HPDE6-E6E7 (cell line): Measurements from ENCODE around the gene CCDC197.
A peak's percentile ranks its signal among the peaks of the same experiment; 100 is the strongest.

Experiments used
- DNase-seq: peaks from one replicate; pipeline ENCODE4 v3.0.0; 2011; ENCODE audit warnings: missing footprints; ENCODE audit errors: extremely low spot score

The CCDC197 gene

GRCh38 chr14:93997082-93997481 is at the start of gene CCDC197:
TSS of gene CCDC197 (plus strand) at chr14:93997301. CDS start at chr14:93998132, 831 bp downstream.
- DNase-seq: no peak

- DNase-seq: no peak
These were observed 47.5 kb upstream of the CCDC197 start for GRCh38 chr14:93949511-93950075.

DNA sequence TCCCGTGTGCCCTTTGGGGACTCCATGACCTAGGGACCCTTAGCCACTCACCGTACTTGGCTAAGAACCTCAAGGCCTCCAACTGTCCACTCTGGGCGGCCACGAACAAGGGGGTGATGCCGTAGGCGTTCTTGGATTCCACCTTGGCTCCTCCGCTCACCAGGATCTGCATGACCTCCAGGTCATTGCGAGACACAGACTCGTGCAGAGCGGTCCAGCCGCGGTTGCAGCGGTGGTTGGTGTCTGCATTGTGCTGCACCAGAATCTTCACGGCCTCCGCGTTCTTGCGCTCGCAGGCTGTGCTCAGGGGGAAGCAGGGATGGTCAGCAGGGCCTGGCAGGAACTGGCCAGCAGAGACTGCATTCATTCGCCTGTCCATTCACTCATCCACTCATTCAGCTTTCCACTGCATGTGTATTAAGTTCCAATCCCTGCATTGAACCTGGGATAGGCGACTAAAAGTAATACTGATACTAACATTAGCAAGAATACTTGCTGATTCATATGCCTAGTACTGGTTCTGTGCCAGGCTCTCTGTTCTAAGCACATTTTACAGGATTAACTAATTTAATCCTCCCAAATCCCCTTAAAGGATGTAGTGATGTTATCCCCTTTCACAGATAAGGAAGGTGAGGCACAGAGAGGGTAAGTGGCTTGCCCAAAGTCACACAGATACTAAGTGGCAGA is 46.0 kb upstream of the CCDC197 start:
- no peak for DNase-seq

DNA sequence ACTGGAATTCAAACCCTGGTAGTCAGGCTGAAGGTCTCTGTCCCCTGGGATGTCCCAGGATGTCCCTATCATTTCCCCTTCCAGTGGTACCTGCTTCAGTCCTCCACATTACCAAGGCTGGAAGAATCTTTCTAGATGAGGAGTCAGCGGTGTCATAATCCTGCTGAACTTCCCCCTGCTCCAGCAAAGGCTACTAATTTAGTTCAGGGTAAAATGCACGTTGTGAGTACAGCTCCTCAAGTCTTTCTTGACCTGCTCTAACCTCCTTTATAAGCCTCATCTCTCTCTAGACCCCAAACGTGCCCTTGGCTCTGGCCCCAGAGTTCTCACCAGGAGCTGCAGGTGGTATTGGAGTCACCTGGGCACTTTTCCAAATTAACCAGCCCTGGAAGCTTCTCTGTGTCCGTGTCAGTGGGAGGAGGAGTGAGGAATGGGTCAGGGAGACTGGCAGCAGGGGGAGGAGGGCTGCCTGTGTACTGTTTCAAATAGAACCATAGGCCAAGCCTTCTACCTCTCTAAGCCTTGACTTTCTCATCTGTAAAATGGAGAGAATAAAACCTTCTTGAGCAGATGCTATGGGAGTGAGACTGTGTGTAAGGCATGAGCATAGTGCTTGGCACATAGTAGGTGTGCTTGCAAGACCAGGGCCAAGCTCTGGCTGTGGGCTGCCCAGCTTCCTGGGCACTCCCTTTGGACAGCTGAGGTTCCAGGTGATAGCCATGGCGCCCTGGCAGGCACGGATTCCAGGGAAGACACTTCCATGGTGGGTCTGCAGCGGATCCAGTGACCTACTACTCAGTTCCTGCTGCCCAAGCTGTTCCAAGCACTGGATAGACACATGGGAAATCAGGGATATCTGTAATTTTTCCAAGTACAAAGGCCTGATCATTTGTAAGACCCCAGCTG is 45.2 kb upstream of the CCDC197 start:
- no peak for DNase-seq

- no peak for DNase-seq
These were observed 44.3 kb upstream of the CCDC197 start for GRCh38 chr14:93952829-93953228.

DNA sequence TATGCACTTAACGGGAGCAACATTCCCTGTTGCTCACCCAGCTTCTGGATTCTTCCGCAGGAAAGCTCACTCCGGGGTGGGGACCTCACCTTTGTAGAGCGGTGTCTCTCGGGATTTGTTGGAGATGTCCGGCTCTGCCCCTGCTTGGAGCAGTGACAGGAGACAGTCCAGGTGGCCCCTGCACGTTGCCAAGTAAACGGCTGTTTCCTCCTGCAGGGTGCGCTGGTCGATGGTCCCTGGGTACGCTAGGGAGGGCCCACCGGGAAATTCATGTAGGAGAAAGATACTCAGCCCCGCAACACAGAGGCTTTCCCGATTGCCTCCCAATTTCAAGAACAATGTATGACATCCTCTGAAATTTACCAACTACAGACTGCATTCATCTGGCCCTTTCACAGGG is 43.8 kb upstream of the CCDC197 start:
- DNase-seq: no peak

- DNase-seq: no peak
These were observed 43.2 kb upstream of the CCDC197 start for GRCh38 chr14:93953739-93954515.

- no peak for DNase-seq
These were observed 42.6 kb upstream of the CCDC197 start for GRCh38 chr14:93954516-93954830.

GRCh38 chr14:93954900-93955849 is 41.9 kb upstream of the CCDC197 start:
- no peak for DNase-seq

- DNase-seq: no peak
These were observed 41.1 kb upstream of the CCDC197 start for GRCh38 chr14:93955850-93956481.

DNA sequence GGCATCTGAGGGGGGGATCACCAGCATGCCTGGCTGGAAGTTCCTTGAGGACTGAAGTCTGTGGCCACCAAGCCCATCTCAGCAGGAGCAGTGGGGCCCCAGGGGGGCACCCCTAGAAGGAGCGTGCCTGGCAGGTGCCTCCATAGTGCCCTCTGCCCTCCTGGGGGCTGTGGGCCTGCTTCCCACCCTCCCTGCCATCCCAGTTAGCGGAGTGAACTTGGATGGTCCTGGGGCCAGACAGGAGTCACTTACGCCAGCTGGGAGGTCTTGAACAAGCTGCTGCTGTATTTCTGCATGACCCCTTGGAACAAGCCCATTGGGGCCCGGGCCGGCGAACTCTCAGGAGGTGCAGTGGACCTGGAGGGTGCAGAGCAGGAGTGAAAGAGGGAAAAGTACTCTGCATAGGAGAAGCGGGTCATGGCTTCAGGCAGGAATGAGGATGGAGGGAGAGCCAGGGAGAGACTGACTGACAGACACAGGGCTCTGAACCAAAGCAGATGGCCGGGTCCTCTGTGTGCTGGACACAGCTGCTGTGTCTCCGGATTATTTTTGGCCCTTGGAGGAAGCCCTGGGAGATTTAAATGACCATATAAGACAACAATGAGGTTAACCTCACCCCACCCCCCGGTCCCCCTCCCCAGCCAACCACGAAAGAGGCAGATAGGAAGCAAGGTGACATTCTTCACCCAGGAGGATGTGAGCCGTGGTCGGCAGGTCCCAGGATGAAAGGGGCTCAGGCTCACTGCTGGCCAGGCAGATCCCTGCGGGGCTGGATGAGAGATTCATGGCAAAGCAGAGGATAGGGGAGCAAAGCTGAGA is 40.4 kb upstream of the CCDC197 start:
- no peak for DNase-seq

GRCh38 chr14:93957333-93957710 is 39.8 kb upstream of the CCDC197 start:
- no peak for DNase-seq

DNA sequence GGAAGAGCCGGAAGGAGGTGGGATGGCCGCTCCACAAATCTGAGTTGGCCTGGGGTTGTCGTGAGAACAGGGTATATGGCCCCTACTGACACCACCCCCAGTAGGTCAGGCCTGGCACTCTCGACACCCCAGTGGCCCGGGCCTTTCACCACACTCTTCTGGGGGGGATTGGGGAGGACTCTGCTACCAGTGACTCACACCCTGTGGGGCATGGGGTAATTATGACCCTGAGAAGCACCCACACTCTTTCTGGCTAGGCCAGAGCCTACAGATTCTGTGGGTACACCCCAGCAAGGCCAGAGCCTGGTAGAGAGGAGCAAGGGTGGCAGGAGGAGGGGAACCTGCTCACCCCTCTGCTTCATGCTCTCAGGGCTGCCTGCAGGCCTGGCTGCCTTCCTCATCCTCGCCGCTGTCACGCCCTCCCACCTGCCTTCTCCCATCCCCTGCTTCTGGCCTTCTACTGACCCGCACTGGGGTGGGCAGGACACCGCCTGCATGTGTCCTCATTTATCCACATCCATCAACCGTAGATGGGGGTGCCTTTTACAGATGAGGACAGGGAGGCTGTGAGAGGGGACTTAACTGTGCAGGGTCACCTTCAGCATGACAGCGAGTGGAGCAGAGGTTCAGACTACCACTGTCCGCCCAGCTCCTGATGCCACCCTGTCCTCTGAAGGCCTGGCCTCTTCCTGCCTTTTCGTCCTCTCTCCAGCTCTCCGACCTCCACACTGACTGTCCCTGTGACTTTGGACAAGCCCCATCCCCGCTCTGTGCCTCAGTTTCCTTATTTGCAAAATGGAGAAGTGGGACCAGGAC is 39.1 kb upstream of the CCDC197 start:
- no peak for DNase-seq

DNA sequence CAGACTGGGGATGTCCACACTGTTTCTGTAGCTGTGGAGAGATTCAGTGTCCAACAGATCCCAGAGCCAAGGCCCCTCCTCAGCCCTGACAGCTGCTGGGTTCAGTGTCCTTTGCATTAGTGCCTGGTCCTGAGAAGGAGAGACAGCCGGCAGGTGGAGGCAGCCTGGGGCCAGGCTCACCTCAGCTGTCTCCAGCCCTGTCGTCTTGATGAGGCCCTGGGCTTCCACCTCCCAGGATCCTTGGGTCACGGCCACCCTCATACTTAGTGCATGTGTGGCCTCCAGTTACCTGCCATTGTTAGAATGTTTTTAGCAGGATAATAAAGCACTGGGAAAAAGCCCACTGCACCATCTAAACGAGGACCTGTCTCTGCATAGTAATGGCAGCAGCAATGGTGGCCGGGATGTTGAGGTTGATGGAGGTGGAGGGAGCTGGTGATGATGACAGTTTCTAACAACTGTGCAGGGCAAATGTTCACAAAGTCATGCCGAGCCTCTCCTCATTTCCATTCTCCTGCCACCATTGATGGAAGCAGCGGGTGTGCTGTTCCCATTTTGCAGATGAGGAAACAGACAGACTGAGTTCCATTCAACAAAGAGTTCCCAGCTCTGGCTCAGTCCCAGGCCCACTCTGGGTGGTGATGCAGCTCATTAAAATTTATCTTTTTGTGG is 38.4 kb upstream of the CCDC197 start:
- DNase-seq: no peak

DNA sequence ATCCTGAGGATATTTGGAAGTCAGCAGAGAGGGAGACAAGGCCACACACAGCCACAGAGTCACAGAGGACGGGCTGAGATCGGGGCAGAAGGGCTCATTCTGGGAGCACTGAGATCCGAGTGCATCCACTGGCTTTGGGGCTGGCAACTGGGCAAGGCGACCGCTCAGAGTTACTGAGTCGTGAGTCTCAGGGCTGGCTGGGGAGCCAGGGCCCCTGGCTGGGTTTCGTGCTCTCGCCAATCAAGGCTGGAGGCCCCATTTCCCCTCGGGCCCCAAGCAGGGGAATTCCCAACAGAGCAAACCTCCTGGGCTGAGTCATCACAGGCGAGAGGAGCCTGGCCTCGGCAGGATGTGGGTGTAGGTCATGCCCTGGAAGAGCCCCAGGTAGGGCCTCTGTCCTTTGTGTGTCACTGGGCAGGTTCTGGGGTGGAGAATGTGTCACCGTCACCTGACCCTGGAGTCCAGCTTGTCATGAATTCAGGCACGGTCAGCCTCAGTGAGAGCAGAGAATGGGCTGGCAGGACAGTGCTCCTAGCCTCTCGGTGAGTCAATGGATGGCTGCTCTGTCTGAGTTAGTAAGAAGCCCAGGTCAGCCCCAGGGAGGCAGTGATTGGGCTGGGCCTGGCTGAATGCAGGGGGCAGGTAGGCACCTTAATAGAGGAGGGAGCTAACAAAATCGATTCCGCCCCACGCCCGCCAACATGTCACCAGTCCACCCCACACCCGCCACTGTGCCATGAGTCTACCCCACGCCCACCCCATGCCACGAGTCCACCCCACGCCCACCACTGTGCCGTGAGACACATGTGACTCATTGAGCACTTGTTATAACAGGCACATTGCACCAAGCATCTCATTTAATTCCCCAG is 37.6 kb upstream of the CCDC197 start:
- DNase-seq: peak; percentile 98

DNA sequence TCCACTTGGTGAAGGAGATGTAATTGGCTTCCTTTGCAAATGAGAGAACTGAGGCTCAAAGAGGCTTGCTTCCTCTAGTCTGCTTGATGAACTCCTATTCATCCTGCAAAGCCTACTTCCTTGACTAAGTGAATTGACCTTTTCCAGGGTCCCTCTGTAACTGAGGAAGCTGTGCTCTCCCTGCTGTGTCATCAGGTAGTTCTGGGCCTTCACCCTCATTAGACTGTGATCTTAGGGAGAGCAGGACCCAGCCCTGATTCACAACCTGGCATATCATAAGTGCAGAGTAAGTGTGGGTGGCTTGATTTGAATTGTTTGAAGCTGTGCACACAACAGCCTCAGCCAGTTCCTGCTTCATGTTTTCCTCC is 37.0 kb upstream of the CCDC197 start:
- DNase-seq: no peak

DNA sequence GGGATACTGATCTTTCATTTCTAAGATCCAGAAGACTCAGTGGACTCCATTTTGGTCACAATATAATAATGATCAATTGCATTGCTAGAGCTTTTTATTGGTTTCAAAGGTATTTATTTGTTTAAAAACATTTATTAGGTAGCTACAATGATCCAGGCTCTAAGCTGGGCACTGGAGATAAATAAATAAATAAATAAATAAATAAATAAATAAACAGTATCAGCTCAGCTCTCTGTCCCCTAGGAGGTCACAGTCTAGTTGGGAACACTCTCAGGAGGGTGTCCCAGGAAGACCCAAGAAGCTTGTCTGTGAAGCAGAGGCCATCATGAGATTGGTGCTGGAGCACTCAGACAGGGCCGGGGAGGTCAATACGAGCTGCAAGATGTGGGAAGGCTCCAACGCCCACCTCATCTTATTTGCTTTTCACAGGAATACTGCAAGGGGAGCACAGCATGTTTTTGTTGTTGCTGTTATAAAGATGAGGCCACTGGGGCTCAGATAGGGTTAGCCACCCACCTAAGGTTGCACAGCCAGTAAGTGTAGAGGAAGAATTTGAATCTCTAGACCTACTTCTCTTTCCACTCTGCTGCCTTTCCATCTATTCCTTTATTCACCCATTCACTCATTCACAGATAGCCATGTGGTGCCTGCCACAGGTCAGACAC is 36.2 kb upstream of the CCDC197 start:
- no peak for DNase-seq
